ENCODE data around the gene AGMAT. TPM values are rescaled to one million over a fixed set of nuclear protein-coding genes. Genes with fewer than 3 reads are reported as not detected.
A peak's percentile ranks its signal among the peaks of the same experiment; 100 is the strongest.
"Not testable (repeated sequence)": the region's sequence is repeated elsewhere in the genome, so short reads cannot be mapped to it uniquely, and the experiment has no call there.

AGMAT gene
- total RNA-seq, 1 donor from 2014 or later, result 0.58 TPM

DNA sequence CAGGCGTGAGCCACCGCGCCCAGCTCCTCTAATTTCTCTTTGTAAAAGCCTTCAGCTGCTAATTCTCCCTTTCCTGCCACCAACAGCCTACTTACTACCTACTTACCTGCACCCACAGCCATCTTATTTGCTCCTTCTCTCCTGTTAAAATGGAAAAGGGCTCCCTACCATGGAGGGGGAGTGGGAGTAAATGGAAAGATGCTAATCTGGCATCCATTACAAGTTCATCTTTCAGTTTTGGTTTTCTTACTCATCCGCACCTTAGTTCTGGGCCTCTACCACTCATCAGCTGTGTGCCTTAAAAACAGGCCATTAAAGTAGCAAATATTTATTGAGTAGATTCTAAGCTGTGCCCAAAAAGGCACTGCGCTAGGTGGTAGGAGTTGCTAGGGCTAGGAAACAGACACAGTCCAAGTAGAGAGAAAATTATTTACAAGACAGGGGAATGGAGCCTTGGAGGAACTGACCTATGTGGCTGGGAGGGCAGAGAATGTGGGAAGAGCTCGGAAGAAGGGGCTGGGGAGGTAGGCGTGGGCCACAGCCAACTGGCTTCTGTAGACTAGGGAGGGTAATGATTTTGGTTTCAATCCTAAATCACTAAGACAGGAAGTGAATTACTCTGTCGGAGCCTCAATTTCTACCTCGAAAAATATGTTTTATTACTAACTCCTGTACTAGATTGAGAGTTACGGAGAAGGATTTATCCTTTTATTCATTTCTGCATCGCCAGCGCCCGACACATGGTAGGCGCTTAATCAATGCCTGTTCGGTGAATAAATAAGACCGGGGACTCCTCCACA lies 31.7 kb upstream of the AGMAT start:
- no peak for DNase-seq (ENCODE audit: low spot score)

DNA sequence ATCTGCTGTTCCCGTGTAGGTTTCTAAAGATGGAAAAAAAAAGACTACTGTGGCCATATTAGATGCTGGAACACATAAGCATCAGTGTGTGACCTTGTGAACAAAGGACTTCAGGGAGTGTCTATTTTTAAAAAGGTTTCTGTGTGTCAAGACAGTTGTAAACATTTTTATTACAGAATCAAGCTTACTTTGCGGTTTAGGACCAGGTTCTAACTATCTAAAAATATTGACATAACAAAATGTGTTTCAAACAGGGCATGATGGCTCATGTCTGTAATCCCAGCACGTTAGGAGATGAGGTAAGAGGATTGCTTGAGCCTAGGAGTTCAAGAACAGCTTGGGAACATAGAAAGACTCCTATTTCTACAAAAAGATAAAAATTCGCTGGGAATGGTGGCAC lies 25.3 kb upstream of the AGMAT start:
- no peak for DNase-seq (ENCODE audit: low spot score)

DNA sequence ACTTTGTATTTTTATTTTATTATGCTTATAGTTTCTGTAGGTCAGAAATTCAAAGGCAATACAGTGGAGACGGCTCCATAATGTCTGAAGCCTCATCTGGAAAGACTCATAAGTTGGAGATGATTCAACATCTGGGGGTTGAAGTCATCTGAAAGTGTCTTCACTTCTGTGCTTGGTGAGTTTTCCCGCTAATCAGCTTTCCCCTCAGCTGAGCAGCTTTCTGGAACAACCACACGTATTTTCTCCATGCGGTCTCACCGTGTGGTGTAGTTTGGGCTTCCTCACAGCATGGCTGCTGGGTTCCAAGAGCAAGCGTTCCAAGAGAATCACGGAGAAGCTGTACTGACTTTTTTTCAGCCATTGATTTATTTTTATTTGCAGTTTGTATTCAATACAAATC lies 24.8 kb upstream of the AGMAT start:
- no peak for DNase-seq (ENCODE audit: low spot score)

DNA sequence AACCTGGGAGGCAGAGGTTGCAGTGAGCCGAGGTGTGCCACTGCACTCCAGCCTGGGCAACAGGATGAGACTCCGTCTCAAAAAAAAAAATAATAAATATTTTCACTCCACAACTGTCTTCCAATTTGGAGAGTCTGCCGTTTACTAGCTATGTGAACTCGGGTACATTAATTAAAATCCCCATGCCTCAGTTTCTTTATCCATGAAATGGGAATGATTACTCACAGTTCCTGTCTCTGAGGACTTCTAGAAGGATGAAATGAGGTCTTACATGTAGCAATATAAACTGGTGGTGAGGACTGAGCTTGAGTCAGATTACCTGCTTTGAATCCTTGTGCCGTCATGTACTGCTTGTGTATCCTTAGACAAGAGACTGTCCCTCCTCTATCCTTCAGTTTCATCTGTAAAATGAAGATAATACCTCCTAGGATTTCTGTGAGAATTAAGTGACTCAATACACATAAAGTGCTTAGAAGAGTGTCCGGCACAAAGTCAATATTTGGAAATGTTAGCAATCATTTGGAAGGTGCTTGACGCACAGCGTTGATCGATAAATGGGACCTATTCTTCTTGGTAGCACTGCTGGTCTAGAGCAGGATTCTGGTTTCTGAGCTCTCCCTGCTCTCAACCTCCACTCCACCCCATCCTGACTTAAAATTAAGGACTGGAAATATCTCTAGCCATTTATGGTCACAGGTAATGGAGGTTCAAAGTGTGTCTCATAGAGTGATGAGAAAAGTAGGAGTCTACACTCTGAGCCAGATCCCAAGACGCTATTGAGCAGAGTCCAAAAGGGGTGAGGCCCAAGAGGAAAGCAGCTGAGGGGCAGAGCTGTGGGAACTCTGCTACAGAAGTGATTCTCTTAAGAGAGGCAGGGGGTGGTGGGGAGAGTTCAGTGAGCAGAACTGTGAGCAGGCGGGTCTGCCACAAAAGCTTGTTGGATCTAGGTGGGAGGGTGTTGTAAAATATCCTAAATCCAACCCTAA lies 20.8 kb upstream of the AGMAT start:
- no peak for DNase-seq (ENCODE audit: low spot score)

DNA sequence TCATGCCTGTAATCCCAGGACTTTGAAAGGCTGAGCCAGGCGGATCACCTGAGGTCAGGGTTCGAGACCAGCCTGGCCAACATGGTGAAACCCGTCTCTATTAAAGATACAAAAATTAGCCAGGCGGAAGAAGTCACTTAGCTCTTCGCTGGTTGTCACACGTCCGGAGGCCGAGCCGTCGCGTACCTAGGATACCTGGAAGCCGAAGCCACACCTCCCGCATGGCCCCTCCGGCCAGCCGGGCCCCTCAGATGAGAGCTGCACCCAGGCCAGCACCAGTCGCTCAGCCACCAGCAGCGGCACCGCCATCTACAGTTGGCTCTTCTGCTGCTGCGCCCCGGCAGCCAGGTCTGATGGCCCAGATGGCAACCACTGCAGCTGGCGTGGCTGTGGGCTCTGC lies 19.5 kb upstream of the AGMAT start:
- not testable (repeated sequence) for DNase-seq (ENCODE audit: low spot score)

DNA sequence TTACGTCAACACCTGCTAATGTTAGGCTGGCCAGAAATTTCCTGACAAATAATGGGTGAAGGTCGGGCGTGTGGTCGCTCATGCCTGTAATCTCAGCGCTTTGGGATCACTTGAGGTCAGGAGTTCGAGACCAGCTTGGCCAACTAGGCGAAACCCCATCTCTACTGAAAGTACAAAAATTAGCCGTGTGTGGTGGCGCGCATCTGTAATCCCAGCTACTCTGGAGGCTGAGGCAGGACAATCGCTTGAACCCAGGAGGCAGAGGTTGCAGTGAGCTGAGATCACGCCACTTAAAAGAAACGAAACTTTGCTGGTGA lies 19.1 kb upstream of the AGMAT start:
- not testable (repeated sequence) for DNase-seq (ENCODE audit: low spot score)

DNA sequence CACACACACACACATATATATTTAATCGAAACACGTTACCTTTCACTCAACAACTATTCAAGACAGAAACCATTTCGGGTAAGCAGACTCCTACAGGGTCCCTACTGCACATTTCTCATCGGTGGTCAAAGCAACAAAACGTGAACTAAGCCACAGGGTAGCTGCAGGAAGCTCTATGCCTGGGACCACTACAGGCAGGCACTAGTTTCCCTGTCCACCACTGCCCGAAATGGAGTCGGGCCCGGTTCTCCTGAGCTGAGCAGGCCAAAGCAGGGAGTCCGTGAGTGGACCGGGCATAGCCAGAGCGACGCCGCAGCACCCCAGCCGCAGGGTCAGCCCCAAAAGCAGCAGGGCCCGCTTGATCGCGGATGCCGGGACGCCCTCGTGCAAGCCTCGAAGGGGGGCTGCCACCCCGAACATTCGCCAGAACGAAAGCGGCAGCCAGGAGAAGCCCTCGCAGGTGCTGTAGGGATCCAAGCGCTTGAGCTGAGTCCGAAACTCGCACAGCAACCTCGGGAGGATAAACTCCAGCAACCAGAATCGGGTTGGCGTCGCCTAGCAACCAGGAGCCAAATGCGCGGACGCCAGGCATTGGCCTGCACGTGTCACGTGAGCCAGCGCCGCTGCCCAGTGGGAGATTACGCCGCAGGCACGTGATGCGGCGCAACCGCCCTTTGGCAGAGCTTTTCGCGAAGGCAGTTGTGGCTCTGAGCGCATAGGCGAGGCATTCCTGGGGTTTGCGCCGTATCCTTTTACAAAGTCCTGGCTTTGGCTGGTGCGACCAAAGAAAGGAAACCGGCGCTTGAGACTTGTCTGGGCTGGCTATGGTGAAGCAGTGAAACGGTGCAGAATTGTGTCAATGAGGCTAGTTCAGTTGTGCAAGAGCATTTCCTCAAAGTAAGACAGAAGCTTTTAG lies 18.5 kb upstream of the AGMAT start:
- peak; percentile 99 for DNase-seq (ENCODE audit: low spot score)

DNA sequence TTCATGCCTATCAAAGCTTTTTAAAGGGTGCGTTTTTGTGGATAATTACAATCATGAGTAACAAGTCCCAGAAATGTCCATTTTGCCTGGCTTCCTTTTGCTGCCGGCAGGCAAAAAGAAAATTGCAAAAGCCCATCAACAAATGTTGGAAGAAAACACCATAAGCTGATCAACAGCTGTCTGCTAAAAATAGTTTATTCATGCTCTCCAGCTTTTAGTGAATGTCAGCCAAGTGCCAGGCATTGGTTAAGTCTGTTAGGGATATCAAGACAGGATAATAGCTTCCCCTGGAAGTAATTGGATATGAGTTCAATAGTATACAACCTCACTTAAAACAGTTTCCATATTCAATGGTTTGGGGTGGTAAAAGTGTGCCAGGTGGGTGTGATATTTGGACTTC lies 13.6 kb upstream of the AGMAT start:
- DNase-seq (ENCODE audit: low spot score), result no peak

DNA sequence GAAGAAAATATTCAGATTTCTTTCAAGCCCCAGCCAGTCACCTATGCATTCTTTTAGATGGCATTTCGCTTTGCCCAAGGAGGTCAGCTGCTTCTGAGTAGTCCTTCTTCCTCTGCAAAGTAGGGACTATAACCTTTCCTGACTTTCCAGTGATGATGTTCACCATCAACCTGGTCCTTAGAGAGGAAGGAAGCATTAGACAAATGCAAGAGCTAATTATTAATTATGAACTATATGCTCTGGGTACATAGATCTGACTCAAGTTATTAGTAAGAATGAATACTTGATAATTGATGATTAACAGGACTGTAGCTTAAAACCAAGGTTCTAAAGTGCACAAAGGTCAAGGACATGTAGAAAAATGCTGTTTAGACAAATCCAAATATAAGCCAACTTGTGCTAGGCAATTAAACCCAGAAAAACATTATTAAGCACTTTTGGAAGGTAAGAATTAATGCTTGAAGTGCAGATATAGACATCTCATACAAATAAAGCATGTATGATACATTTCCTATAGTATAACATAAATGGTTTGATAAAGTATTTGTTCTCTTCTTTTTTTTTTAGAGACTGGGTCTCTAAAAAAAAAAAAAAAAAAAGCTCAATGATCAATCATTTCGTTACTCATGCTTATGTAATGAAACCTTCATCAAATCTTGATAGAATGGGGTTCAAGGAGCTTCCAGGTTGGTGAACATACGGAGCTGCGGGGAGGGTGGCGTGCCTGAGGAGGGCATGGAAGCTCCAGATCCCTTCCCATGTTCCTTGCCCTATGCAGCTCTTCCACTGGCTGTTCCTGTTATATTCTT lies 11.2 kb upstream of the AGMAT start:
- DNase-seq (ENCODE audit: low spot score), result no peak

DNA sequence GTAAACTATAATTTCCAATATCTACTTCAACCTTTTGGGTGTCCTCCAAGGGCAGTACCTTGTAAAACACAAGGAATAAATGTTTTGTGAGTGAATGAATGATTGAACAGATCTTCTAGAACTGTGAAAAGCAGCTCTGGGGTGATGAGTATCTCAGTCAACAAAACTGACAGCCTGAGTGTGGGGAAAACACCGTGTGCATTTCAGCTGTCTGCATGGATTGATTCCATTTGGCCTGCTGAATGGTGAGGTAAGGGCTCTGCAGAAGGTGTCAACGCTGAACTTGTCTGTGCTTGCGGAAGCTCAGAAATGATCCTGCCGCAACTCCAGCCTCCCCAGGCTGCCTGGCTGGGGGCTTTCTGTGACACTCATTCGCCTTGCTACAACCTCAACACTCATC lies 7.4 kb upstream of the AGMAT start:
- DNase-seq (ENCODE audit: low spot score), result no peak

DNA sequence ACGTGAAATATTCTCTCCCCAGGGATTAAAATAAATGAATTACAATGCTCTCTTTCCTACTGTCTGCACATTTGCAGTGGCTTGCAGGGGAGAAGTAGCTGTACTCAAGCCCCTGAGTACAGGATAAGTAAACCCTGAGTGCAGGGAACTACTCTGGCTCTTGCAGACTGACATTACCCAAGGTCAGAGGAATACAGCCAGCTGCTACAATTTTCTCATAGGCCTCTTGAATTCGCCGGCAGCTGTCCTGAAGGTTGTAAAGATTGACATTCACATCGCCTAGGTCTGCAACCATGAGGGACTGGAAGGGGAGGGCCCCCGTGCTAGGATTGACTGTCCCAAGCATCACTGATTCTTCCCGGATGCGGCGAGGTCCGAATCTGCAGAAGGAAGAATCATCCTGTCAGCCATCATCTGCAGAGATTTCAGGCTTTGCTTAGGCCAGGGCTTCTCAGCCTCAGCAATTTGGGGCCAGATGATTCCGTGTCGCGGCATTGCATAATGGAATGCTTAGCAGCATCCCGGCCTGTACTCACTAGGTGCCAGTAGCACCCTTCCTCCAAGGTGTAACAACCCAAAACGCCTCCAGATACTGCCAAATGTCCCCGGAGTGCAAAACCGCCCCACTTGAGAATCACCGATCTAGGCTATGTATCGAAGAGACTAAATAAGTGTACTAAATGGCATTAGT lies 1.7 kb downstream of the AGMAT start:
- no peak for DNase-seq (ENCODE audit: low spot score)

DNA sequence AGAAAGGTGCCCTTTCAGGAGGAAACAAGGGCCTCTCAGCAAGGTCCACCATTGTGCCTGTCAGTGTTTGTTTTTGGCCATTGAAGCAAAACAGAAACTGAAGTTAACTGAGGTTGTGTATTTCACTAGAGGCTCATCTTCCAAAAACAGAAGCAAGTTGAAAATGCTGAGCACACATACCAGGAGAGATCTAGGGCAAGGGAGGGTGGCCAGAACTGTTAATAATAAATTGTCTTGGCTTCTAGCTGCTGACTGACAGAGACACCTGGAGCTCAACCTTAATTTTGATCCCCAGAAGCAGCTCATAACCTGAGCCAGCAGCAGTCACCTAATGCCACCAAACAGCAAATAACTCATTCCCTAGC lies 5.2 kb downstream of the AGMAT start:
- DNase-seq (ENCODE audit: low spot score), result no peak

DNA sequence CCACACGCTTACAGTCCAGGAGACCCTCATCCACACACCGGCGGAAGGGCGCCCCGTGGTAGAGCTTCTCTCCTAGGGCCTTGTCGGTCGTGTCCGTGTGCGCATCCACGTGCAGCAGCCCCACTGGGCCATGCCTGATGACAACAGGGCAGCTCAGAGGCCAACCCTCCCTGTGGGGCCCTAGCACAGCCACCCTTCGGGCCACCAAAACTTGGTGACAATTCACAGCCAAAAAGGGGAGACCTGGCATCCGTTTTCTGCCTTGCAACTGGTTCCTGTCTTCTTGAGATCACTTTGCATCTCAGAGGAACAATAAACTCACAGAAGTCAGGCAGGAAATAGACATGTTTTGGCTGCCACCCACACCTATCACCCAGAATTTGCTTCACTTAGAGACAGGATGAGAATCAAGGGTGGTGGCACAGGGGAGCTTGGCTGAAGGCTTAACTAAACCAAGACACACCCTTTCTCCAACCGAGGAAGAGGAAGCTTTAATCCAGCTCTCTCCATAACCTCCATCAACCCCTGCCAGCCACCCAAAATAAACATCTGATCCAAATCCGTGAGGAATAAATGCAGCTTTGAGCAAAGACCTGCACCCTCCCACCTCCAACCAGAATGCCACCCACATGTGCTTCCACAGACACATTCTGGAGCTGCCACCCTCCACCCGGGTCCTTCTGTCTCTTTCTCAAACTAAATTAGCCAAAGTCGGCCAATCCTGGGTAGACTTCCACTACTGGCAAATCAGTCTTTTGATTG lies 5.7 kb downstream of the AGMAT start:
- no peak for DNase-seq (ENCODE audit: low spot score)

DNA sequence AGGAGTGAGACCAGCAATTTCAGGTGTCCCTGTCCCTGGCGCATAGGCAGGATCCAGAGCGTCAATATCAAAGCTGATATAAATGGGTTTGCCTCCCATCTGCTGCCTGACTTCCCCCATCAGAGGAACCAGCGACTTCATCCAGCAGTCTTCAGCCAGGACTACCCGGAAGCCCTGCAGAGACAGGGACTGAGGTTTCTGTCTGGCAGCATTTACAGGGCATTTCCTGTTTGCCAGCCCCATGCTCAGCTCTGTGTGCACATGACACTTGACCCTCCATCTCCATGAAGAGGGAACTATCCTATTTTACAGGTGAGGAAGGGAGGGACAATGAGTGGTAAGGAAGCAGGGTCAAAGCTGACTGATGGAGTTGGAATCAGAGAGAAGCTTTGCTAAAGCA lies 7.2 kb downstream of the AGMAT start:
- DNase-seq (ENCODE audit: low spot score), result no peak

DNA sequence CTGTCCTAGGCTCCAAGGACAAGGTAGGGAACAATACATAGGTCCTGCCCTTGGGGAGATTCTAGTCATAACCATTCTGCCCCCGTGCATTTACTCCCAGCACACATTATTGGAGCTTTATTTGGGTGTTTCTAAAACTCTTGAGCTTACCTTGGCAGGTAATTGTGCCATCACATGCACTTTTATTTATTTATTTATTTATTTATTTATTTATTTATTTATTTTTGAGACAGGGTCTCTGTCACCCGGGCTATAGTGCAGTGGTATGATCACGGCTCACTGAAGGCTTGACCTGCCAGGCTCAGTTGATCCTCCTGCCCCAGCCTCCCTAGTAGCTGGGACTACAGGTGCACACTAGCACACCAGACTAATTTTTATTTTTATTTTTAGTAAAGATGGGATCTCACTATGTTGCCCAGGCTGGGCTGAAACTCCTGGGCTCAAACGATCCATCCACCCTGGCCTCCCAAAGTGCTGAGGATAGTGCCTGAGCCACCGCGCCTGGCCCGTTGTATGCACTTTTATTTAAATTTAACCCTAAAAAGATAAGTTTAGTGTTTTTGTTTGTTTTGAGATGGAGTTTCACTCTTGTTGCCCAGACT lies 9.2 kb downstream of the AGMAT start:
- DNase-seq (ENCODE audit: low spot score), result no peak

DNA sequence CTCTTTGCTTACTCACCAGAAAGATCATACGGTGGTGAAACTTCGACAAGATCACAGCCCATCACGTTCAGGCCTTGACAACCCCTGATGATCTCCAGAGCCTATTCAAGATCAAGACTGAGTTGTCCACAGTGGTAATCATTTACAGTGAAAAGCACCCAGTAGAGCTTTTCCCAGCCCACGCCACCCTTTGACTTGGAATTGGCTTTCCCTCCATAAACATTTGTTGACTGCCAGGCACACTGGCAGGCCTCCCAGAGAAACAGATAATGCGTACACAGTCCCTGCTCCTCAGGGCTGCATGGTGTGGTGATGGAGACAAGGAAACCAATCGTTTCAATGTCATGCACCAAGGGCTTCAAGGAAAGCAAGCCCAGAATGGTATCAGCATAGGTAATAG lies 10.1 kb downstream of the AGMAT start:
- DNase-seq (ENCODE audit: low spot score), result no peak

DNA sequence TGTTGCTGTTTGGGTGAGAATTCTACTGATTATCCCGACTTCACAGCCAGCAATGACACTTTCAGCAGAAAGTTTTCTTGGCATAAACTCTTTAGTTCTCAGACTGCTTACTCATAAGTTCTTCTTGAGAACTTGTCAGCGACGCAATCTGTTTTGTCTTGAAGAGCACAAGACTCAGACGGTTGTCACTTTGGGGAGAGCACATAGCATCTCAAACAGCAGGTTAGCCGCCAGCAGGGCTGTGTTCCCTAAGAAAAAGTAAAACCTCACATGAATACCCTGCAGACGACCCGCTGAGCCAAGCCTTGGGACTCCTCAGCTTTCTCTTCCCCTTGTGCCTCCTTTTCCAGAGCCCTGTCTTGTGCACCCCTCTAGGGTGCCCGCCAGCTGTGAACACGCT lies 11.4 kb downstream of the AGMAT start:
- no peak for DNase-seq (ENCODE audit: low spot score)

DNA sequence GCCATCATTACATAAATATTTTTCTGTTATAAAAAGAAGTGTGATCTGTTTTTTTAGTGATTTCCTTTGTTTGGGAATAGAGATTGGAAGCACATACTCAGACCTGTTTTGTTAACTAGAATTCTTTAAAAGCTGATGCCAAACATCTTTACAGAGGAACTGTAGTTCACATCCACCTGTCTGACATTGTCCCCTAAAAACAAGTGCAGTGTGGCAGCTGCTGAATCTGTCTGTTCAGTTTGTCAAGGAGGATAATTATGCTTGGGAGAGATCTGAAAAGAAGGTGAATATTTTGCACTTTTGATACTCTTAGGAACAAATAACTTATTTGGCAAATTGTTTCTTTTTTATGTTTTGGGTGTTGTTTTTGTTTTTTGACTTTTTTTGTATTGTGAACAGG lies 13.6 kb downstream of the AGMAT start:
- DNase-seq (ENCODE audit: low spot score), result no peak

DNA sequence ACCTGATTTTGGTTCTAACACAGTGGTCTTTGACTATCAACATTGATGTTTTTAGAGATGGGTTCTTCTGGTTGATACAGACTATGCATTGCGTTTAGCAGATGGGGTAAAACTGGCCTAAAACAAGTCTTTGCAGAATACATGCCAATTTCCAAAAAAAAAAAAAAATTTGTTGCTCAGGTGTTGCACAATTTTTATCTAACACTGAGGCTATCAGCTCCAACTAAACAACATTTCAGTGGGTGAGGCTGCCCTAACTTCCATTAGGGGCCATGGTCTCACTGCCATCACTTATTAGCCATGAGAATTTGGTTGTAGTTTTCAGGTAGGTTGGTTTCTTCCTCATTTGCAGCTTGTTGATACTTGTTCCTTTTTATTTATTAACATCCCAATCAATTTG lies 14.0 kb downstream of the AGMAT start:
- no peak for DNase-seq (ENCODE audit: low spot score)
